Spinal cord (tissue), 10 donors: ENCODE measurements around the gene GRPEL1. TPM values are rescaled to one million over a fixed set of nuclear protein-coding genes. Genes with fewer than 3 reads are reported as not detected.
"Not testable (repeated sequence)": the region's sequence is repeated elsewhere in the genome, so short reads cannot be mapped to it uniquely, and the experiment has no call there.

ENCODE experiments used
- DNase-seq, 6 donors: peaks; one replicate each; pipeline versions ENCODE4 v3.0.0 to v3.0.0-alpha.2; 2013 to 2015; ENCODE audit warnings: low spot score in 6 of 6, low read depth in 4 of 6
- H3K27ac ChIP-seq: one replicate; pipeline ENCODE4 v1.5.1; 2013; ENCODE audit warnings: low read depth, low read length, control low read depth
- H3K27me3 ChIP-seq: one replicate; pipeline ENCODE4 v1.6.1; 2013; ENCODE audit warnings: low read length; ENCODE audit not compliant: control insufficient read depth, insufficient read depth
- H3K36me3 ChIP-seq: one replicate; pipeline ENCODE4 v1.6.1; 2013; ENCODE audit warnings: low read length; ENCODE audit not compliant: control insufficient read depth, insufficient read depth
- H3K4me1 ChIP-seq: one replicate; pipeline ENCODE4 v1.6.1; 2013; ENCODE audit warnings: low read length; ENCODE audit not compliant: control insufficient read depth, insufficient read depth
- H3K4me3 ChIP-seq: one replicate; pipeline ENCODE4 v1.5.1; 2013; ENCODE audit warnings: low read depth, low read length, control low read depth
- H3K9me3 ChIP-seq: one replicate; pipeline ENCODE4 v1.6.1; 2013; ENCODE audit warnings: low read length; ENCODE audit not compliant: control insufficient read depth, insufficient read depth
- whole genome bisulfite sequencing: methylation state at CpG from one replicate; pipeline ENCODE4 v1.1.5; 2013; ENCODE audit warnings: missing lambda C conversion rate; ENCODE audit not compliant: insufficient coverage; 5-methylcytosine and 5-hydroxymethylcytosine counted together
- polyA plus RNA-seq, 2 donors: library from polyadenylated mRNA; unstranded; fragments of 120-200 nt; gene quantifications; one replicate each; pipeline ENCODE4 v1.2.1, GENCODE V29; 2013; ENCODE audit not compliant: insufficient read length in 2 of 2
- total RNA-seq, 2 donors: library from RNA; depleted of rRNA in 1 of 2; stranded (reverse); fragments of 120-200 nt in 1 of 2; fragments of >200 nt in 1 of 2; gene quantifications; one replicate each; pipeline versions ENCODE4 v1.2.3 to v1.2.4, GENCODE V29; 2013 to 2014
- donor health status: healthy.

The GRPEL1 gene
- total and polyA plus RNA-seq, 4 donors, result 15.3 to 38.2 (median 34.2) TPM

DNA sequence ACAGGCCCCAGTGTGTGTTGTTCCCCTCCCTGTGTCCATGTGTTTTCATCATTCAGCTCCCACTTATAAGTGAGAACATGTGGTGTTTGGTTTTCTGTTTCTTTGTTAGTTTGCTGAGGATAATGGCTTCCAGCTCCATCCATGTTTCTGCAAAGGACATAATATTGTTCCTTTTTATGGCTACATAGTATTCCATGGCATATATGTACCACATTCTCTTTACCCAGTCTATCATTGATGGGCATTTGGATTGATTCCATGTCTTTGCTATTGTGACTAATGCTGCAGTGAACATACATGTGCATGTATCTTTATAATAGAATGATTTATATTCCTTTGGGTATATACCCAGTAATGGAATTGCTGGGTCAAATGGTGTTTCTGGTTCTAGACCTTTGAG, 11.6 kb upstream of the GRPEL1 start:
- not testable (repeated sequence) for H3K36me3 ChIP-seq, H3K4me1 ChIP-seq

DNA sequence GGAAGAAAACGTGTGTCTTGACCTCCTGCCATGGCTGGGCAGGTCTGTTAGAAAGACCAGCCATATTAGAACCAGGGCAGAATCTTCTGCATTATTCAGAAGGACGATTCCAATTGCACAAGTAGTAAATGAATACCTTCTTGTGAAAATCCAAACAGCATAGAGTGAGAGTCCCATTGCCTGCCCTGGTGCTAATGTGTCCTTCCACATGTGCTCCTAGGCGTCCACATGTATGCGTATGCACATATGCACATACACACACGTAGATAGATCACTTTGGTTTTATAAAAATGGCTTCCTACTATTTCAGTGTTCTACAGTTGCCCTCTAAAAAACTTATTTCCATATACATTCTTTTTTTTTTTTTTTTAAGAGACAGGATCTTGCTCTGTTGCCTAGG, 10.2 kb upstream of the GRPEL1 start:
- no peak for DNase-seq
- peaks cover 3% of the 10 kb centered on the region for H3K4me1 ChIP-seq
- H3K27me3 ChIP-seq, result no peaks in the 10 kb centered on the region
- no peaks in the 10 kb centered on the region for H3K9me3 ChIP-seq
- H3K36me3 ChIP-seq, result no peaks in the 10 kb centered on the region
- H3K27ac ChIP-seq, result no peak overlapping the region
- H3K4me3 ChIP-seq, result no peak overlapping the region
- WGBS, result 82% methylated on average over 2 of the region's 5 CpGs

More for the DNA sequence above, 11.6 kb upstream of the GRPEL1 start:
- not testable (repeated sequence) for DNase-seq, H3K4me3 ChIP-seq, H3K9me3 ChIP-seq, H3K27ac ChIP-seq
- peaks cover 11% of the 10 kb centered on the region for H3K27me3 ChIP-seq

- WGBS, result 91% methylated on average over 12 of the region's 12 CpGs
- no peaks in the 10 kb centered on the region for H3K36me3 ChIP-seq
- H3K4me3 ChIP-seq, result no peak overlapping the region
- H3K9me3 ChIP-seq, result no peaks in the 10 kb centered on the region
- no peak overlapping the region for H3K27ac ChIP-seq
- no peak for DNase-seq
- H3K27me3 ChIP-seq, result no peaks in the 10 kb centered on the region
- peaks cover 3% of the 10 kb centered on the region for H3K4me1 ChIP-seq
Measured at GRCh38 chr4:7077371-7077770, 9.5 kb upstream of the GRPEL1 start.

- Histone ChIP-seq H3K4me1 (peaks cover 3% of the 10 kb centered on the region), H3K9me3 (no peaks in the 10 kb centered on the region), H3K4me3 (no peak overlapping the region), H3K36me3 (no peaks in the 10 kb centered on the region), H3K27me3 (no peaks in the 10 kb centered on the region), H3K27ac (no peak overlapping the region)
- WGBS, result 67% methylated on average over 1 of the region's 6 CpGs
- no peak for DNase-seq
Measured at GRCh38 chr4:7076696-7077082, 8.8 kb upstream of the GRPEL1 start.

DNA sequence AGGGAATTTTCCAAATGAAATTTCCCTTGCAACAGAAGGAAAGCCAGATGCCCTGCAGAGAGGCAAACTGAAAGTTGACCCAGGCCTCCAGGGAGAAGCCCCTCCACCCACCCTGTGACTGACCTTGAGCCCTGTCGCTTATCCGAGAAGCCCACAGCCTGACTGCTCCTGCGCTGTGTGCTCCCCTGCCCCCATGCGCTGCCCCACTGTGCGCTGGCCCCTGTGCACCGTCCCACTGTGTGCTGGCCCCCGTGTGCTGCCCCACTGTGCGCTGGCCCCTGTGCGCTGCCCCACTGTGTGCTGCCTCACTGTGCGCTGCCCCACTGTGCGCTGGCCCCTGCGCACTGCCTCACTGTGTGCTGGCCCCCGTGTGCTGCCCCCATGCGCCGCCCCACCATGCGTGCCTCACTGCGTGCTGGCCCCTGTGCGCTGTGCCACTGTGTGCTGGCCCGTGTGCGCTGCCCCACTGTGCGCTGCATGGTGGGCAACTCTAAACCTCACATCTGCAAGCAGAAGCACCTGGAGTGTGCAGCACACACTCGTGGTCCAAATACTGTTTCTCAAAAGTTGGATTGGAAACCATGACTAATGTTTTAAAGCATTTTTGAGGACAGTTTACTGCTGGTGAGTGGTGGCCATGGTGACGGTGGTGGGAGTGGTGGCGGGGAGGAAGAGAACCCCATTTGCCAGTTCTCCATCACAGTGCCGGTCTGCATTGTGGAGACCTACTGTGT, 8.3 kb upstream of the GRPEL1 start:
- no peaks in the 10 kb centered on the region for H3K27me3 ChIP-seq
- H3K9me3 ChIP-seq, result no peaks in the 10 kb centered on the region
- DNase-seq, result no peak
- peaks cover 3% of the 10 kb centered on the region for H3K4me1 ChIP-seq
- no peak overlapping the region for H3K4me3 ChIP-seq
- no peak overlapping the region for H3K27ac ChIP-seq
- no peaks in the 10 kb centered on the region for H3K36me3 ChIP-seq
- 85% methylated on average over 23 of the region's 25 CpGs for WGBS

DNA sequence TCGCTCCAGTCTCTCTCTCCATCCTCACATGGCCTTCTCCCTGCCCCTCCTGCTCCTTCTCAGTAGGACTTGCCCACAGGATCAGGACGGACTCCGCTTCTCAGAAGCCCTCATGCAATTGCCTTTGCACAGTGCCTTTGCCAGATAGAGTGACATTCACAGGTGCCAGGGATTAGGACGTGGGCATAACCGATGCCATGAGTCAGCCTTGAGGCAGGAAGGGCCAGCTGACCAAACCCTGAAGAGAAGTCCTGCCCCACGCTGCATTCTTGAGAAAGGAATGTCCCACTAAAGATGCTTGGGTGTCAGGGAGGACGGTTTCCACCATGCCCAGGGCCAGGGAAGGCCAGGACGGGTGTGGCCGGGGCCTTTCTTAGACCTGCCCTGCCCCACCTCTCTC, 6.6 kb upstream of the GRPEL1 start:
- Histone ChIP-seq H3K27ac (no peak overlapping the region), H3K36me3 (no peaks in the 10 kb centered on the region), H3K4me3 (no peak overlapping the region), H3K9me3 (no peaks in the 10 kb centered on the region), H3K4me1 (peaks cover 12% of the 10 kb centered on the region), H3K27me3 (no peaks in the 10 kb centered on the region)
- DNase-seq, result no peak
- 85% methylated on average over 6 of the region's 9 CpGs for WGBS

- Histone ChIP-seq H3K36me3 (no peaks in the 10 kb centered on the region), H3K4me3 (no peak overlapping the region), H3K27ac (no peak overlapping the region), H3K9me3 (no peaks in the 10 kb centered on the region), H3K27me3 (no peaks in the 10 kb centered on the region), H3K4me1 (peaks cover 17% of the 10 kb centered on the region)
- 71% methylated on average over 17 of the region's 18 CpGs for WGBS
- DNase-seq, result peak in 2 of 6 donors; percentile 67 to 91
Measured at GRCh38 chr4:7073526-7074390, 5.9 kb upstream of the GRPEL1 start.

GRCh38 chr4:7073059-7073458, 5.2 kb upstream of the GRPEL1 start:
- WGBS, result 92% methylated on average over 14 of the region's 14 CpGs
- no peak for DNase-seq
- H3K9me3 ChIP-seq, result no peaks in the 10 kb centered on the region
- H3K4me1 ChIP-seq, result peaks cover 21% of the 10 kb centered on the region
- no peak overlapping the region for H3K27ac ChIP-seq
- no peaks in the 10 kb centered on the region for H3K27me3 ChIP-seq
- H3K4me3 ChIP-seq, result no peak overlapping the region
- H3K36me3 ChIP-seq, result no peaks in the 10 kb centered on the region

DNA sequence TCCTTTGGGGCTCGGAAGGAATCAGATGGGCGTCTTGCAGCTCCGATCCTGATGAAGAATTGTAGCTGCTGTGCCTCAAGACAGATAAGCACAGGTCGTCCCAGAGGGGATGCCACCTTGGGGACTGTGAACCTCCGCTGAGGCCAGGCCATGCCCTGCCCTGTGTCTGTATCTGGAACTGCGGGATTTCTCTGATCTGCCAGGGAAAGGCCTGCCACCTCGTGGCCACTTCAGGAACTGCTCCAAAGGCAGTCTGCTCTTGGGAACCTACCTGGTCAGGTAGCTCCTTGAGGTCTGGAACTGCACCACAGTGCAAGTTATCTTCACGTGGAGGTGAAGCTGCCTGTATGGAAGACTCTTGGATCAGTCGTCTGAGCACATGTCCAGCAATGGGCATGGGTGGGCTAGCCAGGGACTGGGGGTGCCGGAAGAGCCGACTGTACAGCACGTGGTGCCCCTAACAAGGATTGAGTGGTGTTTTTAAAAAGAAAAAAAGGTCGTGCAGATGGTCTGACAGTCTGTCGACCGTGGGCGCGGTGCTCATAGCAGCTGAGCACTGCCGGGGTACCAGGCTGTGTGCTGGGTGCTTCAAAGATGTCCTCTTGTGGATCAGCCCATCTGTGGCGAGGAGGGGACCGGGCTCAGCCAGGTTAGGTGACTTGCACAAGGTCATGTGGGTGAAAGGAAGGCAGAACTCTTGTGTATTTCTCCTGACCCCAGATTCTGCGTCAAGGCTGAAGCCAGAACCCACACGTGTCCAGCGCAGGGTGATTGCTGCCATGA, 3.1 kb upstream of the GRPEL1 start:
- H3K27me3 ChIP-seq, result no peaks in the 10 kb centered on the region
- WGBS, result 42% methylated on average over 23 of the region's 23 CpGs
- no peak overlapping the region for H3K27ac ChIP-seq
- H3K4me3 ChIP-seq, result no peak overlapping the region
- H3K36me3 ChIP-seq, result no peaks in the 10 kb centered on the region
- H3K4me1 ChIP-seq, result peaks cover 31% of the 10 kb centered on the region
- H3K9me3 ChIP-seq, result no peaks in the 10 kb centered on the region
- peak in 5 of 6 donors; percentile 47 to 89 (median 52) for DNase-seq
